K562 (cell line): ENCODE data around the gene TPD52L2.

Source experiments
- CTCF ChIP-seq, 3 experiments: IDR thresholded peaks in 2 of 3; conservative IDR thresholded peaks in 1 of 3; 2 replicates each; pipeline ENCODE4 v1.5.1; 2011 to 2012; ENCODE audit warnings: low read length in 3 of 3, mild to moderate bottlenecking in 3 of 3, control low read depth in 2 of 3, improper control_type of control experiment in 1 of 3, inconsistent platforms in 1 of 3, low read depth in 1 of 3, mixed read lengths in 1 of 3, moderate library complexity in 1 of 3; ENCODE audit not compliant: insufficient read depth in 2 of 3
- CUX1 ChIP-seq: fragments of 200-800 bp; sonication (Bioruptor generic); IDR thresholded peaks from 2 replicates; pipeline ENCODE4 v1.6.1; 2016; ENCODE audit warnings: missing genetic modification characterization, missing compliant biosample characterization
- JUN ChIP-seq, 2 experiments: sonication (generic) in 1 of 2; formaldehyde crosslinking in 1 of 2; IDR thresholded peaks; 2 replicates each; pipeline versions ENCODE4 v1.6.1 to v1.8.0; 2012 to 2022; ENCODE audit warnings: borderline replicate concordance in 2 of 2, mild to moderate bottlenecking in 2 of 2, improper control_type of control experiment in 1 of 2, low read depth in 1 of 2, low read length in 1 of 2, missing genetic modification reagents in 1 of 2
- KLF16 ChIP-seq: IDR thresholded peaks from 2 replicates; pipeline ENCODE4 v1.6.1; 2016; ENCODE audit warnings: antibody characterized with exemption
- NONO ChIP-seq, 2 experiments: fragments of 200-400 bp in 1 of 2; fragments of 450-650 bp in 1 of 2; formaldehyde crosslinking in 1 of 2; IDR thresholded peaks; 2 replicates each; pipeline ENCODE4 v1.6.1; 2017; ENCODE audit warnings: low read depth in 2 of 2, mild to moderate bottlenecking in 2 of 2, moderate library complexity in 2 of 2, low read length in 1 of 2
- POLR2A ChIP-seq: fragments of 450-650 bp; conservative IDR thresholded peaks from 2 replicates; pipeline ENCODE4 v1.6.1; 2016
- POLR2AphosphoS5 ChIP-seq: IDR thresholded peaks from 2 replicates; pipeline ENCODE4 v1.6.1; 2011; ENCODE audit warnings: mild to moderate bottlenecking, low read depth, low read length, moderate library complexity; ENCODE audit not compliant: control insufficient read depth, insufficient read depth
- RREB1 ChIP-seq: fragments of 250-450 bp; sonication (Bioruptor Pico); IDR thresholded peaks from 2 replicates; pipeline ENCODE4 v1.4.0; 2020
- SMARCA4 ChIP-seq: fragments of 450-650 bp; IDR thresholded peaks from 2 replicates; pipeline ENCODE4 v1.6.1; 2016
- SP1 ChIP-seq: sonication (generic); formaldehyde crosslinking; IDR thresholded peaks from 2 replicates; pipeline ENCODE4 v1.8.1; 2022; ENCODE audit warnings: mild to moderate bottlenecking, missing genetic modification reagents
- TAF1 ChIP-seq: IDR thresholded peaks from 2 replicates; pipeline ENCODE4 v1.6.1; 2011; ENCODE audit warnings: mild to moderate bottlenecking, low read length, moderate library complexity; ENCODE audit not compliant: insufficient read depth, control insufficient read depth, severe bottlenecking; ENCODE audit errors: extremely low read depth
- TAF15 ChIP-seq: fragments of 200-400 bp; formaldehyde crosslinking; IDR thresholded peaks from 2 replicates; pipeline ENCODE4 v1.6.1; 2017; ENCODE audit warnings: mild to moderate bottlenecking, low read depth, low read length, moderate library complexity
- ZNF668 ChIP-seq: fragments of 250-450 bp; sonication (Bioruptor Pico); IDR thresholded peaks from 2 replicates; pipeline ENCODE4 v1.8.0; 2022; ENCODE audit warnings: mild to moderate bottlenecking, inconsistent platforms

GRCh38 chr20:63940071-63940471 lies 75.0 kb downstream of the TPD52L2 start:
- TF ChIP-seq RREB1 (CRISPR knock-in tag) (no peak), CUX1 (CRISPR knock-in tag) (no peak), POLR2AphosphoS5 (no peak), SMARCA4 (no peak), ZNF668 (no peak), CTCF (IDR thresholded peaks at IDR 0.05 in 2 of 3, conservative IDR thresholded peaks at IDR 0.05 in 1 of 3; ENCODE audit: insufficient read depth in 2 of 3, low read depth in 1 of 3, low read length in 3 of 3) (no peak), KLF16 (no peak), NONO (IDR thresholded peaks at IDR 0.05; ENCODE audit: low read depth in 2 of 2, low read length in 1 of 2) (no peak), JUN (IDR thresholded peaks at IDR 0.05; ENCODE audit: borderline replicate concordance, low read depth, low read length) (no peak), JUN (CRISPR knock-in tag; IDR thresholded peaks at IDR 0.05; ENCODE audit: borderline replicate concordance) (no peak), TAF15 (no peak), TAF1 (no peak), POLR2A (no peak), SP1 (no peak)
